ENCODE measurements around the gene PRPF8. TPM values are rescaled to one million over a fixed set of nuclear protein-coding genes. Genes with fewer than 3 reads are reported as not detected.

Gene PRPF8
- polyA plus RNA-seq, 3 donors = 53.3 to 128 (median 78.0) TPM

DNA sequence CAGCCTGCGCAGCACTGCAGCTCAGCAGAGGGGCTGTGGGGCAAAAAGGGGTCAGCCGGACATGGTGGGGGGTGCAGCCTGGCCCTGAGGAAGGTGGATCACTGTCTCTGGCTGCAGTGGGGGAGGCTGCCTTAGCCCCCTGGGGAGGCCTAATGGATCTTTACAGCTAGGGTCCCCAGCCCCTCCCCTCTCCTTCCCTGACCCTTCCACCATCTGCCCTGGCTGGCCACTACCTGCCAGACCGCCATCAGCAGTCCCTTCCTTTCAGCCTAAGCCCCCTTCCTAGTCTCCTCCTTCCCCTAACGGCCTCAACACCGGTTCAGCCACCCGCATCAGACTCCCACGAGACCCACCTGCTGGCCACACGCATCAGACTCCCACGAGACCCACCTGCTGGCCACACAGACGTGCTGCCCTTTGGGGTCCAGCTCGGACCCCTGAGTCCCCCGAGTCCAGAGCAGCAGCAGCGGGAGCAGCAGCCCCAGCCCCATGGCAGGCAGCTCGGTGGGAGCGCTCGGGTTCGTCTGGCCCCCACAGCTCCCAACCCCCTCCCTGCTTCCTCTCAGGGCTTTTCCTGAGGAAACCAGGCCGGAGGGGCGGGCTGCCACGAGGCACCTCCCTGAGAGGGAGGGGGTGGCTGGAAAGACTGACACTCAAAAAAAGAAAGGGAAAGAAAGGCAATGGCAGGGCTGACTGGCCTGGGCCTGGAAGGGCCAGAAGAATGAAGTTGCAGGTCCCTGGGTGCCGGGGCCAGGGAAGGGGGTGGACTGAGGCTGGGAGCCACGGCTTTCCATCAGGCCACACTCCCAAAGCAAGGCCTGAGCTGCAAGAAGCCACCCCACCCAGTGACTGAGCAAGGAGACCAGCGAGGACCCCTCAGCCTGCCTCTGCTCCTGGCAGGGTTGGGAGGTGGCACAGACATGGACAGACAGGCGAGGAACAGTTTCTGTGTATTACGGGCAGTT lies 39.2 kb downstream of the PRPF8 start, which contains the start of gene SCARF1:
Gene SCARF1, minus strand, starts transcription at position 526 of the 965 bp plus-strand sequence. Its CDS starts 35 bp downstream, at position 491.
- H3K4me3 ChIP-seq (replicated peaks in 1 of 3; ENCODE audit: low read depth in 2 of 3, low read length in 3 of 3) = peak within 1 kb of the TSS; percentile 25 to 81 (median 54)

More for the DNA sequence above, 39.2 kb downstream of the PRPF8 start, which contains the start of gene SCARF1:
- peak within 1 kb of the TSS; percentile 73 for H3K9ac ChIP-seq (ENCODE audit: insufficient read depth, low read length, poor library complexity, severe bottlenecking)
- WGBS (ENCODE audit: insufficient coverage) = 9% methylated on average over 15 of the region's 25 CpGs
- peaks cover 7% of the 10 kb centered on the region for H4K20me1 ChIP-seq (ENCODE audit: insufficient read depth, low read length)
- peaks cover 49% of the 10 kb centered on the region for H3K4me1 Mint-ChIP-seq
- H3K27me3 Mint-ChIP-seq (ENCODE audit: low read depth in 3 of 3) = peaks cover 0 to 20% (median 7%) of the 10 kb centered on the region in 3 donors
- H3K4me3 Mint-ChIP-seq = peak within 1 kb of the TSS; percentile 84 to 91
- peaks cover 49 to 62% of the 10 kb centered on the region in 2 donors for H3K4me1 ChIP-seq (ENCODE audit: control insufficient read depth in 1 of 2, insufficient read depth in 2 of 2, low read length in 2 of 2)
- H3K9me3 ChIP-seq (replicated peaks in 1 of 2; ENCODE audit: control insufficient read depth in 1 of 2, insufficient read depth in 1 of 2, low read length in 2 of 2) = no peaks in the 10 kb centered on the region
- H3K9me3 Mint-ChIP-seq = peaks cover 0 to 3% (median 0%) of the 10 kb centered on the region in 7 donors
- peaks cover 18 to 23% of the 10 kb centered on the region in 2 donors for H3K36me3 Mint-ChIP-seq
- peak; percentile 45 to 56 (median 46) for DNase-seq
- peak within 1 kb of the TSS; percentile 85 to 94 (median 90) for H3K27ac Mint-ChIP-seq
- peak within 1 kb of the TSS; percentile 74 for H2AFZ ChIP-seq (ENCODE audit: insufficient read depth, low read depth, low read length, poor library complexity, severe bottlenecking)
- H3K79me2 ChIP-seq (ENCODE audit: insufficient read depth, low read length) = no peaks in the 10 kb centered on the region
- H3K27me3 ChIP-seq (ENCODE audit: control insufficient read depth in 2 of 2, insufficient read depth in 2 of 2, low read length in 2 of 2) = no peaks in the 10 kb centered on the region
- peaks cover 0 to under 1% of the 10 kb centered on the region in 2 donors for H3K36me3 ChIP-seq (replicated peaks in 1 of 2; ENCODE audit: control insufficient read depth in 1 of 2, insufficient read depth in 2 of 2, low read length in 2 of 2)
- intact Hi-C loops (cut with micrococcal nuclease) = loop anchor here (5.0 to 10.0 kb wide), 6 partner anchors 33 to 749 kb away; partner anchors contain the start of gene TLCD2 (in 1 of the 2)
- H3K27ac ChIP-seq (ENCODE audit: low read depth in 1 of 2, low read length in 2 of 2) = peak within 1 kb of the TSS; percentile 62 to 88
- peak within 1 kb of the TSS; percentile 88 for H3K4me2 ChIP-seq (replicated peaks; ENCODE audit: extremely low read depth, low read length, poor library complexity, severe bottlenecking)
- no peak for TF ChIP-seq CTCF (IDR thresholded peaks at IDR 0.05)

Measured in CD14-positive monocyte (primary cell).